Adrenal gland (tissue), 12 donors: Measurements from ENCODE around the gene RBKS. TPM values are rescaled to one million over a fixed set of nuclear protein-coding genes. Genes with fewer than 3 reads are reported as not detected.

Experiments used
- DNase-seq, 7 donors: peaks; one replicate each; pipeline ENCODE4 v3.0.0-alpha.2; 2019 to 2020
- H3K27ac ChIP-seq, 5 donors: fragments of 200-600 bp; sonication (generic) in 4 of 5; 1 replicate in 3 of 5; 2 replicates in 2 of 5; pipeline versions ENCODE4 v1.5.1 to v1.8.0; 2016 to 2020; ENCODE audit warnings: mild to moderate bottlenecking in 1 of 5
- H3K27me3 ChIP-seq: fragments of 200-600 bp; 2 replicates; pipeline ENCODE4 v1.8.0; 2021
- H3K36me3 ChIP-seq, 2 donors: fragments of 200-600 bp; replicated peaks in 1 of 2; 1 replicate in 1 of 2; 2 replicates in 1 of 2; pipeline versions ENCODE4 v1.5.1 to v1.8.0; 2018 to 2022
- H3K4me1 ChIP-seq, 2 donors: fragments of 200-600 bp; replicated peaks in 1 of 2; 1 replicate in 1 of 2; 2 replicates in 1 of 2; pipeline versions ENCODE4 v1.5.1 to v1.8.0; 2018 to 2021
- H3K4me3 ChIP-seq, 4 donors: fragments of 200-600 bp; sonication (generic) in 3 of 4; one replicate each; pipeline ENCODE4 v1.5.1; 2016 to 2018
- H3K9me3 ChIP-seq, 3 donors: fragments of 200-600 bp; sonication (generic) in 1 of 3; replicated peaks in 1 of 3; 1 replicate in 2 of 3; 2 replicates in 1 of 3; pipeline versions ENCODE4 v1.5.1 to v1.8.0; 2016 to 2021
- CTCF ChIP-seq, 6 experiments: fragments of 450-650 bp in 4 of 6; fragments of 200-600 bp in 2 of 6; sonication (generic) in 1 of 6; IDR thresholded peaks; 1 replicate in 5 of 6; 2 replicates in 1 of 6; pipeline versions ENCODE4 v1.5.1 to v1.8.0; 2016 to 2021; ENCODE audit warnings: antibody characterized with exemption in 6 of 6, mild to moderate bottlenecking in 2 of 6, moderate library complexity in 1 of 6
- POLR2A ChIP-seq, 2 donors: fragments of 450-650 bp; IDR thresholded peaks; one replicate each; pipeline ENCODE4 v1.6.1; 2017; ENCODE audit warnings: antibody characterized with exemption in 2 of 2, mild to moderate bottlenecking in 2 of 2, moderate library complexity in 1 of 2
- WGBS, 4 donors: extraction: QIAGEN DNeasy Blood & Tissue Kit in 2 of 4; methylation state at CpG; one replicate each; pipeline versions ENCODE4 v1.1.5 to v1.1.7; 2013 to 2017; 5-methylcytosine and 5-hydroxymethylcytosine counted together
- intact Hi-C, 2 donors: fragments of 100-400 bp; cut with DNase I; formaldehyde crosslinking; loops; one replicate each; pipeline versions ENCODE4 v1.14.1 to v1.15.0; 2022 to 2023
- polyA plus RNA-seq, 3 donors: library from polyadenylated mRNA; stranded (reverse); fragments of 200-250 nt in 2 of 3; fragments of 350-450 nt in 1 of 3; fragmentation: Illumina TruSeq in 1 of 3; extraction: RNeasy Lipid Tissue Mini Kit (QIAGEN cat#74804) in 1 of 3; gene quantifications; one replicate each; pipeline ENCODE4 v1.2.3, GENCODE V29; 2013 to 2014
- total RNA-seq, 9 donors: library from RNA; depleted of rRNA in 4 of 9; stranded (reverse); fragments of >200 nt in 4 of 9; fragments of 120-200 nt in 1 of 9; fragmentation: NEBNext Ultra II Directional in 1 of 9; extraction: Animal tissue kit (Norgen Biotek cat#: 25700) in 1 of 9; gene quantifications; one replicate each; pipeline versions ENCODE4 v1.1.0 to v1.2.4, GENCODE V29; 2013 to 2023
- donor health status: healthy with polysubstance abuse.
- donor health status: Bipolar disorder and iron deficiency.
- donor health status: DM: yes; HTN: yes; CAD: no.
- donor health status: DM: no; HTN: no; CAD: no.
- donor health status: DM: no; HTN: no; CAD: no.
- donor health status: DM: yes; HTN: yes; CAD: no.

RBKS gene
- total and polyA plus RNA-seq, 12 donors, result 9.1 to 54.4 (median 20.3) TPM

DNA sequence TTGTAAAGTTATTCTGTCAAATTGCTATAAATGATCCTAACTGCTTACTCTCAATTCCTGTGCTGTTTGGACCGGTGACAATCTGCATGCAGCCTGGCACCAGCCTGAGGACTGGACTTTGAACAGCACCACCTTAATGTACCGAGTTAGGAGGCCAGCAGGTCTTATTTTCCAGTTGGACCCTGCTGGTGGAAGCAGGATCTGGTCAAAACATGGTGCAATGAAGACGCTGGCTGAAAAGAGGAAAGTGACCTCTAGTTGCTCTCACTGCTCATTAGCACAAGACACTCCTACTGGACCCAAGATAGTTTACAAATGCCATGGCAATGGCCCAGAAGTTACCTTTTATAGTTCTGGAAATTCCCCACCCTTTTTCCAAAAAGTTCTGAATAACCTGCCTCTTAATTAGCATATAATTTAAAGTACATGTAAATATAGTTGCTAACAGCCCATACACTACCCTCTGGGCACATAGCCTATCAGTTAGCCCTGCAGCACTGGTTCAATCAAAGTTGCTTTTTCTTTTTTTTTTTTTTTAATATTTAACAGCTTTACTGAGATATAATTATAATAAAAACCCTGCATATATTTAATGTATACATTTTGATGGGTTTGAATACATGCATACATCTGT, 35.8 kb downstream of the RBKS start:
- peak in 1 of 7 donors; percentile 18 for DNase-seq

GRCh38 chr2:27852691-27853090, 37.5 kb downstream of the RBKS start:
- H3K27ac ChIP-seq, result no peak overlapping the region
- no peaks in the 10 kb centered on the region for H3K27me3 ChIP-seq
- no peak for DNase-seq
- H3K36me3 ChIP-seq, result no peaks in the 10 kb centered on the region
- peaks cover 0 to under 1% (median 0%) of the 10 kb centered on the region in 3 donors for H3K9me3 ChIP-seq
- no peak overlapping the region for H3K4me3 ChIP-seq
- peaks cover 4 to 15% of the 10 kb centered on the region in 2 donors for H3K4me1 ChIP-seq
- no peak for TF ChIP-seq POLR2A (IDR thresholded peaks at IDR 0.05)
- TF ChIP-seq CTCF (IDR thresholded peaks at IDR 0.05), result no peak
- 95 to 97% (median 96%) methylated on average over 1 of the region's 1 CpG for WGBS, 4 donors
- intact Hi-C loops, result no loop called here

More for the DNA sequence above, 35.8 kb downstream of the RBKS start:
- Histone ChIP-seq H3K4me3 (no peak overlapping the region), H3K9me3 (peaks cover 0 to 4% (median 0%) of the 10 kb centered on the region in 3 donors), H3K27ac (no peak overlapping the region), H3K36me3 (no peaks in the 10 kb centered on the region), H3K4me1 (peaks cover 4 to 15% of the 10 kb centered on the region in 2 donors), H3K27me3 (no peaks in the 10 kb centered on the region)
- intact Hi-C loops, result no loop called here
- TF ChIP-seq POLR2A (IDR thresholded peaks at IDR 0.05) (no peak), CTCF (IDR thresholded peaks at IDR 0.05) (no peak)
- WGBS, 4 donors, result 77 to 88% (median 82%) methylated on average over 3 of the region's 3 CpGs

DNA sequence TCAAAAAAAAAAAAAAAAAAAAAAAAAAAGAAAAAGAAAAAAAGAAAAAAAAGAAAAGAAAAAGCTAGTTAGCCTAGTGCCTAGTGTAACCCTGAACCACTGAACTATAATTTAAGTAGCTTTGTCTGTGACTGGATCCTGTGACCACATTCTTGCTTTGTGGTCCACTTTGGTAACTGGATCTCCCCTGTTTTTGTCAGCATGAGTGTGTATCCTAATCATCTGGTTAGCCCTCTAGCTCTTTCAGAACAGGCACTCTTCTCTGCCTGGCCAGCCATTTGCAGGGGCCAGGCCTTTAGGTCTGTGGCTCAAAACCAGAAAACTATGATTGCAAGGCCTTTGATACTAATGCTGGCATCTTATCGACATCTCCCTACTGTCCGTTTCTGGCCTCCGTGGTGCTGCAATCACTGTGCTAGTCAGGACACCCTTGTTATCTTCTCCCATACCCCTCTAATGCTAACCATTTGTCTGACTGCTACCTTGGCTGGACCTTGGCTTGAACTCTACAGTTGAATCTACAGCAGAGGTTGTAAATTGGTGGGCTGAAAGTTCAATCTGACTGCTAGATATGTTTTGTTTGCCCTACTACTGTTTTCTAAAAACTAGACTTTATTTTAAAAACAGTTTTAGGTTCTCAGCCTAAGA, 40.5 kb downstream of the RBKS start:
- intact Hi-C loops, result no loop called here
- H3K9me3 ChIP-seq, result no peaks in the 10 kb centered on the region
- H3K4me1 ChIP-seq, result peaks cover 0 to 6% of the 10 kb centered on the region in 2 donors
- no peak for DNase-seq
- WGBS, 4 donors, result 89 to 98% (median 93%) methylated on average over 3 of the region's 3 CpGs
- TF ChIP-seq CTCF (IDR thresholded peaks at IDR 0.05) (no peak), POLR2A (IDR thresholded peaks at IDR 0.05) (no peak)
- no peaks in the 10 kb centered on the region for H3K36me3 ChIP-seq
- no peaks in the 10 kb centered on the region for H3K27me3 ChIP-seq
- no peak overlapping the region for H3K4me3 ChIP-seq
- no peak overlapping the region for H3K27ac ChIP-seq

GRCh38 chr2:27847333-27847732, 42.9 kb downstream of the RBKS start:
- Histone ChIP-seq H3K36me3 (no peaks in the 10 kb centered on the region), H3K27me3 (no peaks in the 10 kb centered on the region), H3K9me3 (no peaks in the 10 kb centered on the region), H3K27ac (no peak overlapping the region), H3K4me3 (no peak overlapping the region), H3K4me1 (peaks cover 0 to 6% of the 10 kb centered on the region in 2 donors)
- TF ChIP-seq CTCF (IDR thresholded peaks at IDR 0.05) (no peak), POLR2A (IDR thresholded peaks at IDR 0.05) (no peak)
- WGBS, 4 donors, result 75 to 83% (median 78%) methylated on average over 2 of the region's 2 CpGs
- no peak for DNase-seq
- intact Hi-C loops, result no loop called here
